ENCODE measurements around the gene STYK1. TPM values are rescaled to one million over a fixed set of nuclear protein-coding genes. Genes with fewer than 3 reads are reported as not detected.

Gene STYK1
- total RNA-seq, 1 donor from 2014 or later, result 1.4 TPM

DNA sequence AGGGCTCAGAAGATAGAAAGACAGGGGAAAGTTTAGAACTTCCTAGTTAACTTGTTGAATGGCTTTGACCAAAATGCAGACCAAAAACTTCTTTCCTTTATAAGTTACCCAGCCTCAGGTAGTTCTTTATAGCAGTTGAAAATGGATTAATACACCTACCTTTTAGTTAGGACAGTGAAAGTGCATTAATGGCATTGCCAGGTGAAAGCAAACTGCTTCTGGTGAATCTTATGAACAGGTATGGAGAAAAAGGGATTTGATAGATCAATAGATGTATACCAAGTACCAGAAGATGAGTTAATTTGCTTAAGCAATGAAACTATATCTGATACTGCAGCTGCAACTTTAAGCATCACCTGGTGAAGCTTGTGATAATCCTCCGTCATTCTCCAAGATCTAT lies 14.2 kb upstream of the STYK1 start:
- TF ChIP-seq, protein P1, sequence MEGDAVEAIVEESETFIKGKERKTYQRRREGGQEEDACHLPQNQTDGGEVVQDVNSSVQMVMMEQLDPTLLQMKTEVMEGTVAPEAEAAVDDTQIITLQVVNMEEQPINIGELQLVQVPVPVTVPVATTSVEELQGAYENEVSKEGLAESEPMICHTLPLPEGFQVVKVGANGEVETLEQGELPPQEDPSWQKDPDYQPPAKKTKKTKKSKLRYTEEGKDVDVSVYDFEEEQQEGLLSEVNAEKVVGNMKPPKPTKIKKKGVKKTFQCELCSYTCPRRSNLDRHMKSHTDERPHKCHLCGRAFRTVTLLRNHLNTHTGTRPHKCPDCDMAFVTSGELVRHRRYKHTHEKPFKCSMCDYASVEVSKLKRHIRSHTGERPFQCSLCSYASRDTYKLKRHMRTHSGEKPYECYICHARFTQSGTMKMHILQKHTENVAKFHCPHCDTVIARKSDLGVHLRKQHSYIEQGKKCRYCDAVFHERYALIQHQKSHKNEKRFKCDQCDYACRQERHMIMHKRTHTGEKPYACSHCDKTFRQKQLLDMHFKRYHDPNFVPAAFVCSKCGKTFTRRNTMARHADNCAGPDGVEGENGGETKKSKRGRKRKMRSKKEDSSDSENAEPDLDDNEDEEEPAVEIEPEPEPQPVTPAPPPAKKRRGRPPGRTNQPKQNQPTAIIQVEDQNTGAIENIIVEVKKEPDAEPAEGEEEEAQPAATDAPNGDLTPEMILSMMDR (IDR thresholded peaks at IDR 0.05; ENCODE audit: unreplicated experiment), result no peak
- H3K4me3 Mint-ChIP-seq, result no peak overlapping the region
- peaks cover 18% of the 10 kb centered on the region for H3K9me3 Mint-ChIP-seq
- no peaks in the 10 kb centered on the region for H3K4me1 Mint-ChIP-seq
- no peaks in the 10 kb centered on the region for H3K36me3 Mint-ChIP-seq
- no peaks in the 10 kb centered on the region for H3K27me3 Mint-ChIP-seq (ENCODE audit: low read depth)
- no peak overlapping the region for H3K27ac Mint-ChIP-seq
- no peak for DNase-seq (ENCODE audit: low spot score in 2 of 2, unreplicated experiment in 2 of 2)

GRCh38 chr12:10672231-10672868 lies 1.5 kb downstream of the STYK1 start:
- TF ChIP-seq, protein P1 (IDR thresholded peaks at IDR 0.05; ENCODE audit: unreplicated experiment), result no peak
- Mint-ChIP-seq H3K9me3 (peaks cover 4% of the 10 kb centered on the region), H3K4me3 (peak overlapping the region; percentile 57), H3K27me3 (ENCODE audit: low read depth) (peaks cover 18% of the 10 kb centered on the region), H3K27ac (no peak overlapping the region), H3K36me3 (no peaks in the 10 kb centered on the region), H3K4me1 (peaks cover 7% of the 10 kb centered on the region)
- no peak for DNase-seq (ENCODE audit: low spot score in 2 of 2, unreplicated experiment in 2 of 2)

DNA sequence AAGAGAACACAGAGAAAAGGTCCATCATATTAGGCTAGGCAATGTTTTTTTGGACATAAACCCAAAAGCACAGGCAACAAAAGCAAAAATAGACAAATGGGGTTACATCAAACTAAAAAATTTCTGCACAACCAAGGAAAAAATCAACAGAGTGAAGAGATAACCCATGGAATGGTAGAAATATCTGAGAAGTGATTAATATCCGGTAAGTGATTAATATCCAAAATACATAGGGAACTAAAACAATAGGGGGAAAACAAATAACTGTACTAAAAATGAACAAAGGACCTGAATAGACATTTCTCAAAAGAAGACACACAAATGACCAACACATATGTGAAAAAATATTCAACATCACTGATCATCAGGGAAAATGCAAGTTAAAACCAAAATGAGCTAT lies 4.3 kb downstream of the STYK1 start:
- Mint-ChIP-seq H3K36me3 (no peaks in the 10 kb centered on the region), H3K4me1 (peaks cover 7% of the 10 kb centered on the region), H3K9me3 (peaks cover 4% of the 10 kb centered on the region), H3K4me3 (no peak overlapping the region), H3K27ac (no peak overlapping the region), H3K27me3 (ENCODE audit: low read depth) (peaks cover 12% of the 10 kb centered on the region)
- no peak for DNase-seq (ENCODE audit: low spot score in 2 of 2, unreplicated experiment in 2 of 2)
- TF ChIP-seq, protein P1 (IDR thresholded peaks at IDR 0.05; ENCODE audit: unreplicated experiment), result no peak

DNA sequence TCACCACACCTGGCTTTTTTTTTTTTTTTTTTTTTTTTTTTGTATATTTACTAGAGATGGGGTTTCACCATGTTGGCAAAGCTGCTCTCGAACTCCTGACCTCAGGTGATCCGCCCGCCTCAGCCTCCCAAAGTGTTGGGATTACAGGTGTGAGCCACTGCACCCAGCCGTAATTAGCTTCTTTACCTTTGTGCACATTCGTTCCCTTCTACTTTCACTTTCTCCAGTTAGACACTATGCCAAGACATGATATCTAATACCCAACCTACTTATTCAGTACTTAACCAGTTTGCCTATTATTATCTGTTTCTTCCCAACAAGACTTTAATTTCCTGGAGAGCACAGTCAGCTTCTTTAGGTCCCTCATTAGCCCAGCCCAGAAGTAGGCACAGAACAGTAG lies 5.3 kb downstream of the STYK1 start:
- Mint-ChIP-seq H3K36me3 (no peaks in the 10 kb centered on the region), H3K4me1 (peaks cover 3% of the 10 kb centered on the region), H3K27ac (no peak overlapping the region), H3K27me3 (ENCODE audit: low read depth) (peaks cover 6% of the 10 kb centered on the region), H3K4me3 (no peak overlapping the region), H3K9me3 (peaks cover 4% of the 10 kb centered on the region)
- TF ChIP-seq, protein P1 (IDR thresholded peaks at IDR 0.05; ENCODE audit: unreplicated experiment), result no peak
- no peak for DNase-seq (ENCODE audit: low spot score in 2 of 2, unreplicated experiment in 2 of 2)

- no peaks in the 10 kb centered on the region for H3K4me1 Mint-ChIP-seq
- no peak for DNase-seq (ENCODE audit: low spot score in 2 of 2, unreplicated experiment in 2 of 2)
- no peak overlapping the region for H3K27ac Mint-ChIP-seq
- TF ChIP-seq, protein P1 (IDR thresholded peaks at IDR 0.05; ENCODE audit: unreplicated experiment), result no peak
- peaks cover under 1% of the 10 kb centered on the region for H3K27me3 Mint-ChIP-seq (ENCODE audit: low read depth)
- H3K9me3 Mint-ChIP-seq, result peaks cover 4% of the 10 kb centered on the region
- no peak overlapping the region for H3K4me3 Mint-ChIP-seq
- H3K36me3 Mint-ChIP-seq, result no peaks in the 10 kb centered on the region
Measured at GRCh38 chr12:10667581-10667980, 6.3 kb downstream of the STYK1 start.
